Mesothelial cell of epicardium (in vitro differentiated cells): ENCODE results near the gene SFMBT2. TPM values are rescaled to one million over a fixed set of nuclear protein-coding genes. Genes with fewer than 3 reads are reported as not detected.

Experiments
- DNase-seq, 2 experiments: peaks; one replicate each; pipeline ENCODE4 v3.0.0; 2021; ENCODE audit warnings: low spot score in 2 of 2; ENCODE audit not compliant: unreplicated experiment in 2 of 2
- H3K27ac Mint-ChIP-seq: 2 replicates; pipeline ENCODE4 v1.8.0; 2021; ENCODE audit warnings: mixed read lengths
- H3K27me3 Mint-ChIP-seq: 2 replicates; pipeline ENCODE4 v1.8.0; 2021; ENCODE audit warnings: low read depth, mixed read lengths
- H3K36me3 Mint-ChIP-seq: 2 replicates; pipeline ENCODE4 v1.8.0; 2021; ENCODE audit warnings: mixed read lengths
- H3K4me1 Mint-ChIP-seq: 2 replicates; pipeline ENCODE4 v1.8.0; 2021; ENCODE audit warnings: mixed read lengths
- H3K4me3 Mint-ChIP-seq: 2 replicates; pipeline ENCODE4 v1.8.0; 2021; ENCODE audit warnings: mild to moderate bottlenecking, moderate library complexity, mixed read lengths
- H3K9me3 Mint-ChIP-seq: 2 replicates; pipeline ENCODE4 v1.8.0; 2021; ENCODE audit warnings: mixed read lengths
- CTCF ChIP-seq: fragments of 200-600 bp; sonication (generic); IDR thresholded peaks from one replicate; pipeline ENCODE4 v1.5.0; 2021; ENCODE audit warnings: antibody characterized with exemption; ENCODE audit not compliant: unreplicated experiment
- total RNA-seq: library from RNA; stranded (reverse); gene quantifications from 3 replicates; pipeline ENCODE4 v1.2.1, GENCODE V29; 2021

The SFMBT2 gene
- total RNA-seq, 1 donor from 2014 or later: 2.3 TPM

GRCh38 chr10:7329219-7329618 lies 81.6 kb downstream of the SFMBT2 start:
- H3K4me1 Mint-ChIP-seq: no peaks in the 10 kb centered on the region
- no peak for DNase-seq
- no peaks in the 10 kb centered on the region for H3K36me3 Mint-ChIP-seq
- H3K27me3 Mint-ChIP-seq: peaks cover 29% of the 10 kb centered on the region
- no peak overlapping the region for H3K27ac Mint-ChIP-seq
- no peak for TF ChIP-seq CTCF
- peaks cover 30% of the 10 kb centered on the region for H3K9me3 Mint-ChIP-seq
- H3K4me3 Mint-ChIP-seq: no peak overlapping the region

DNA sequence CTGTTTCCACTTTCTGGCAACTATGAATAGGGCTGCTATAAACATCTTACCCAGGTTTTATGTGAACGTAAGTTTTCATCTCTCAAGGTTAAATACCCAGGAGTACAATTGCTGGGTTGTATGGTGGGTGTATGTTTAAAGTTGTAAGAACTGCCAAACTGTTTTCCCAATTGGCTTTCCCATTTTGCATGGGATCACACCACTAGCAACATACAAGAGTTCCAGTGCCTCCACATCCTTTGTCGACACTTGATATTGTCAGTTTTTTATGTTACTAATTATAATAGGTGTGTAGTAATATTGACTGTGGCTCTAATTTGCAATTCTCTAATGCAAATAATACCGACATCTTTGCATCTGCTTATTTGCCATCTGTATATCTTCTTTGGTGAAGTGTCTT lies 82.9 kb downstream of the SFMBT2 start:
- no peak overlapping the region for H3K27ac Mint-ChIP-seq
- peaks cover 32% of the 10 kb centered on the region for H3K9me3 Mint-ChIP-seq
- peaks cover 25% of the 10 kb centered on the region for H3K27me3 Mint-ChIP-seq
- no peak for TF ChIP-seq CTCF
- no peaks in the 10 kb centered on the region for H3K4me1 Mint-ChIP-seq
- no peak for DNase-seq
- no peaks in the 10 kb centered on the region for H3K36me3 Mint-ChIP-seq
- H3K4me3 Mint-ChIP-seq: no peak overlapping the region

DNA sequence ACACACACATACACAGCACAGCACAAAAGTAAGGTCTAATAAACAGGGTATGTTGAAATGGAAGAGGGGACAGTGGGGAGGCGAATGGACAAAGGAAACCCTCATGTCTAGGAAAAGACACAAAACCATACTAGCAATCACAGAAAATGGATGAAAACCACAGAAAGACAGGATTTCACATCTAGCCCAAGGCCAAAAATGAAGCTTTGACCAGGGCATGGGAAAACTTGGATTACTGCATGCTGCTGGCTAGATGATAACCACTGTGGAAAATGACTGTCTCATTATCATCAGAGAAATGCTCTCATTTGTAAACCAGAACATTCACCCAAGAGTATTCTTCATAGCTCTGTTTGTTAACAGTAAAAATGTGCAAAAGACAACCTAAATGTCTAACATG lies 88.2 kb downstream of the SFMBT2 start:
- no peaks in the 10 kb centered on the region for H3K4me1 Mint-ChIP-seq
- no peaks in the 10 kb centered on the region for H3K36me3 Mint-ChIP-seq
- no peak for DNase-seq
- peaks cover 42% of the 10 kb centered on the region for H3K27me3 Mint-ChIP-seq
- H3K9me3 Mint-ChIP-seq: peaks cover 19% of the 10 kb centered on the region
- no peak overlapping the region for H3K4me3 Mint-ChIP-seq
- no peak for TF ChIP-seq CTCF
- H3K27ac Mint-ChIP-seq: no peak overlapping the region

GRCh38 chr10:7320072-7320471 lies 90.8 kb downstream of the SFMBT2 start:
- Mint-ChIP-seq H3K36me3 (no peaks in the 10 kb centered on the region), H3K27ac (no peak overlapping the region), H3K27me3 (peaks cover 68% of the 10 kb centered on the region), H3K4me3 (no peak overlapping the region), H3K9me3 (peaks cover 7% of the 10 kb centered on the region), H3K4me1 (no peaks in the 10 kb centered on the region)
- no peak for DNase-seq
- TF ChIP-seq CTCF: no peak

DNA sequence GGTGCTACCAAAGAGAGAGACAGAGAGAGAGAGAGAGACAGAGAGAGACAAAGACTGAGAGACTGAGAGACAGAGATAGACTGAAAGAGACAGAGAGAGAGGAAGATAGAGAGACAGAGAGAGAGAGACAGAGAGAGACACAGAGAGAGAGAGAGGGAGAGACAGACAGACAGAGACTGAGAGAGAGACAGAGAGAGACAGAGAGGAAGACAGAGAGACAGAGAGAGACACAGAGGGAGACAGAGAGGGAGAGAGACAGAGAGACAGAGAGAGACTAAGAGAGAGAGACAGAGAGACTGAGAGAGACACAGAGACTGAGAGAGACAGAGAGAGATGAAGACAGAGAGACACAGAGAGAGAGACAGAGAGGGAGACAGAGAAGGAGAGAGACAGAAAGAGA lies 91.2 kb downstream of the SFMBT2 start:
- no peak for DNase-seq
- Mint-ChIP-seq H3K4me1 (no peaks in the 10 kb centered on the region), H3K4me3 (no peak overlapping the region), H3K27ac (no peak overlapping the region), H3K9me3 (peaks cover 7% of the 10 kb centered on the region), H3K27me3 (peaks cover 72% of the 10 kb centered on the region), H3K36me3 (no peaks in the 10 kb centered on the region)
- TF ChIP-seq CTCF: no peak

- H3K4me1 Mint-ChIP-seq: no peaks in the 10 kb centered on the region
- H3K9me3 Mint-ChIP-seq: no peaks in the 10 kb centered on the region
- no peak overlapping the region for H3K4me3 Mint-ChIP-seq
- no peaks in the 10 kb centered on the region for H3K36me3 Mint-ChIP-seq
- no peak overlapping the region for H3K27ac Mint-ChIP-seq
- no peak for TF ChIP-seq CTCF
- H3K27me3 Mint-ChIP-seq: peaks cover 73% of the 10 kb centered on the region
- no peak for DNase-seq
Observed at GRCh38 chr10:7318836-7319235, 92.0 kb downstream of the SFMBT2 start.
